Muscle of leg (tissue), 11 donors: Measurements from ENCODE around the gene NMD3. TPM values are rescaled to one million over a fixed set of nuclear protein-coding genes. Genes with fewer than 3 reads are reported as not detected.

Source experiments
- DNase-seq: peaks from one replicate; pipeline ENCODE4 v3.0.0; 2013
- H3K27ac ChIP-seq: one replicate; pipeline ENCODE4 v1.5.1; 2013; ENCODE audit warnings: mild to moderate bottlenecking, low read length, control low read depth
- H3K27me3 ChIP-seq: one replicate; pipeline ENCODE4 v1.6.1; 2013; ENCODE audit warnings: low read length; ENCODE audit not compliant: control insufficient read depth, insufficient read depth
- H3K36me3 ChIP-seq: one replicate; pipeline ENCODE4 v1.6.1; 2013; ENCODE audit warnings: low read length; ENCODE audit not compliant: control insufficient read depth, insufficient read depth
- H3K4me1 ChIP-seq: one replicate; pipeline ENCODE4 v1.6.1; 2013; ENCODE audit warnings: low read length; ENCODE audit not compliant: control insufficient read depth, insufficient read depth
- H3K4me3 ChIP-seq: one replicate; pipeline ENCODE4 v1.5.1; 2013; ENCODE audit warnings: low read length, control low read depth
- H3K9me3 ChIP-seq: replicated peaks from 2 replicates; pipeline ENCODE4 v1.6.1; 2013; ENCODE audit warnings: low read depth, low read length; ENCODE audit not compliant: control insufficient read depth
- WGBS: methylation state at CpG from one replicate; pipeline ENCODE4 v1.1.5; 2013; ENCODE audit warnings: missing lambda C conversion rate; ENCODE audit not compliant: insufficient coverage; 5-methylcytosine and 5-hydroxymethylcytosine counted together
- polyA plus RNA-seq, 8 donors: library from polyadenylated mRNA; unstranded; fragments of 120-200 nt; gene quantifications; one replicate each; pipeline versions ENCODE4 v1.2.1 to v1.2.3, GENCODE V29; 2013; ENCODE audit warnings: inconsistent platforms in 1 of 8, low replicate concordance in 1 of 8; ENCODE audit not compliant: insufficient read length in 8 of 8, insufficient read depth in 1 of 8
- total RNA-seq: library from RNA; stranded (reverse); fragments of 120-200 nt; gene quantifications from one replicate; pipeline ENCODE4 v1.2.4, GENCODE V29; 2013

The NMD3 gene
- total and polyA plus RNA-seq, 9 donors, result 28.8 to 43.1 (median 37.2) TPM

- no peaks in the 10 kb centered on the region for H3K4me1 ChIP-seq
- DNase-seq, result peak; percentile 79
- H3K4me3 ChIP-seq, result no peak overlapping the region
- H3K36me3 ChIP-seq, result peaks cover 19% of the 10 kb centered on the region
- H3K27ac ChIP-seq, result no peak overlapping the region
- no peaks in the 10 kb centered on the region for H3K27me3 ChIP-seq
- H3K9me3 ChIP-seq, result peaks cover 2% of the 10 kb centered on the region
- no CpG with 5 or more reads among the region's 1 CpG for WGBS
These were observed 32.6 kb downstream of the NMD3 start for GRCh38 chr3:161253711-161254110.

GRCh38 chr3:161254861-161255260 lies 33.8 kb downstream of the NMD3 start:
- Histone ChIP-seq H3K9me3 (peaks cover 2% of the 10 kb centered on the region), H3K36me3 (peaks cover 19% of the 10 kb centered on the region), H3K27me3 (no peaks in the 10 kb centered on the region), H3K27ac (no peak overlapping the region), H3K4me3 (no peak overlapping the region), H3K4me1 (no peaks in the 10 kb centered on the region)
- no CpG with 5 or more reads among the region's 1 CpG for WGBS
- DNase-seq, result no peak

GRCh38 chr3:161263057-161263456 lies 41.9 kb downstream of the NMD3 start:
- Histone ChIP-seq H3K4me3 (no peak overlapping the region), H3K27me3 (no peaks in the 10 kb centered on the region), H3K9me3 (peaks cover 5% of the 10 kb centered on the region), H3K36me3 (peaks cover 4% of the 10 kb centered on the region), H3K4me1 (no peaks in the 10 kb centered on the region), H3K27ac (no peak overlapping the region)
- no CpG with 5 or more reads among the region's 3 CpGs for WGBS
- no peak for DNase-seq

- DNase-seq, result no peak
- Histone ChIP-seq H3K4me3 (no peak overlapping the region), H3K36me3 (peaks cover 2% of the 10 kb centered on the region), H3K27me3 (no peaks in the 10 kb centered on the region), H3K4me1 (no peaks in the 10 kb centered on the region), H3K9me3 (peaks cover 5% of the 10 kb centered on the region), H3K27ac (no peak overlapping the region)
- WGBS, result no CpG with 5 or more reads among the region's 1 CpG
These were observed 43.7 kb downstream of the NMD3 start for GRCh38 chr3:161264852-161265251.

GRCh38 chr3:161265916-161266571 lies 44.9 kb downstream of the NMD3 start:
- H3K4me3 ChIP-seq, result no peak overlapping the region

GRCh38 chr3:161266731-161267150 lies 45.6 kb downstream of the NMD3 start:
- no peak overlapping the region for H3K4me3 ChIP-seq
- H3K27me3 ChIP-seq, result no peaks in the 10 kb centered on the region
- peaks cover 2% of the 10 kb centered on the region for H3K36me3 ChIP-seq
- H3K9me3 ChIP-seq, result no peaks in the 10 kb centered on the region
- no peak overlapping the region for H3K27ac ChIP-seq
- no CpG with 5 or more reads among the region's 1 CpG for WGBS
- H3K4me1 ChIP-seq, result no peaks in the 10 kb centered on the region
- peak; percentile 27 for DNase-seq

More at GRCh38 chr3:161265916-161266571, 44.9 kb downstream of the NMD3 start:
- H3K4me1 ChIP-seq, result no peaks in the 10 kb centered on the region
- H3K9me3 ChIP-seq, result peaks cover 2% of the 10 kb centered on the region
- no peak overlapping the region for H3K27ac ChIP-seq
- no CpG with 5 or more reads among the region's 5 CpGs for WGBS
- no peak for DNase-seq
- H3K27me3 ChIP-seq, result no peaks in the 10 kb centered on the region
- peaks cover 2% of the 10 kb centered on the region for H3K36me3 ChIP-seq

- H3K9me3 ChIP-seq, result no peaks in the 10 kb centered on the region
- 100% methylated on average over 2 of the region's 3 CpGs for WGBS
- H3K27ac ChIP-seq, result no peak overlapping the region
- no peaks in the 10 kb centered on the region for H3K4me1 ChIP-seq
- no peak for DNase-seq
- H3K36me3 ChIP-seq, result peaks cover 2% of the 10 kb centered on the region
- no peak overlapping the region for H3K4me3 ChIP-seq
- H3K27me3 ChIP-seq, result no peaks in the 10 kb centered on the region
These were observed 46.5 kb downstream of the NMD3 start for GRCh38 chr3:161267646-161268045.

GRCh38 chr3:161268601-161269000 lies 47.5 kb downstream of the NMD3 start:
- Histone ChIP-seq H3K4me1 (no peaks in the 10 kb centered on the region), H3K4me3 (no peak overlapping the region), H3K9me3 (no peaks in the 10 kb centered on the region), H3K27me3 (no peaks in the 10 kb centered on the region), H3K27ac (no peak overlapping the region), H3K36me3 (no peaks in the 10 kb centered on the region)
- DNase-seq, result no peak
- WGBS, result 100% methylated on average over 1 of the region's 3 CpGs

GRCh38 chr3:161270991-161271390 lies 49.9 kb downstream of the NMD3 start:
- H3K9me3 ChIP-seq, result no peaks in the 10 kb centered on the region
- no peak for DNase-seq
- H3K27me3 ChIP-seq, result no peaks in the 10 kb centered on the region
- WGBS, result 100% methylated on average over 1 of the region's 4 CpGs
- no peak overlapping the region for H3K4me3 ChIP-seq
- peaks cover 5% of the 10 kb centered on the region for H3K36me3 ChIP-seq
- H3K27ac ChIP-seq, result no peak overlapping the region
- no peaks in the 10 kb centered on the region for H3K4me1 ChIP-seq

- H3K27me3 ChIP-seq, result no peaks in the 10 kb centered on the region
- no CpG with 5 or more reads among the region's 2 CpGs for WGBS
- H3K4me3 ChIP-seq, result no peak overlapping the region
- H3K27ac ChIP-seq, result no peak overlapping the region
- no peaks in the 10 kb centered on the region for H3K4me1 ChIP-seq
- no peak for DNase-seq
- peaks cover 3% of the 10 kb centered on the region for H3K9me3 ChIP-seq
- H3K36me3 ChIP-seq, result peaks cover 7% of the 10 kb centered on the region
These were observed 50.5 kb downstream of the NMD3 start for GRCh38 chr3:161271646-161272045.

GRCh38 chr3:161272524-161272923 lies 51.4 kb downstream of the NMD3 start:
- Histone ChIP-seq H3K27me3 (no peaks in the 10 kb centered on the region), H3K27ac (no peak overlapping the region), H3K4me3 (no peak overlapping the region), H3K9me3 (peaks cover 5% of the 10 kb centered on the region), H3K4me1 (no peaks in the 10 kb centered on the region), H3K36me3 (peaks cover 7% of the 10 kb centered on the region)
- DNase-seq, result no peak
- 88% methylated on average over 1 of the region's 2 CpGs for WGBS
